Glomerular endothelial cell (primary cell): ENCODE measurements around the gene TSHB. TPM values are rescaled to one million over a fixed set of nuclear protein-coding genes. Genes with fewer than 3 reads are reported as not detected.

ENCODE experiments used
- DNase-seq: peaks from one replicate; pipeline ENCODE4 v3.0.0-alpha.2; 2011; ENCODE audit warnings: low read depth, low spot score; ENCODE audit errors: extremely low read depth
- total RNA-seq: library from RNA; depleted of rRNA; stranded (reverse); fragments of >200 nt; gene quantifications from 2 replicates; pipeline ENCODE4 v1.2.3, GENCODE V29; 2015

TSHB gene
- total RNA-seq, 1 donor from 2014 or later = not detected

DNA sequence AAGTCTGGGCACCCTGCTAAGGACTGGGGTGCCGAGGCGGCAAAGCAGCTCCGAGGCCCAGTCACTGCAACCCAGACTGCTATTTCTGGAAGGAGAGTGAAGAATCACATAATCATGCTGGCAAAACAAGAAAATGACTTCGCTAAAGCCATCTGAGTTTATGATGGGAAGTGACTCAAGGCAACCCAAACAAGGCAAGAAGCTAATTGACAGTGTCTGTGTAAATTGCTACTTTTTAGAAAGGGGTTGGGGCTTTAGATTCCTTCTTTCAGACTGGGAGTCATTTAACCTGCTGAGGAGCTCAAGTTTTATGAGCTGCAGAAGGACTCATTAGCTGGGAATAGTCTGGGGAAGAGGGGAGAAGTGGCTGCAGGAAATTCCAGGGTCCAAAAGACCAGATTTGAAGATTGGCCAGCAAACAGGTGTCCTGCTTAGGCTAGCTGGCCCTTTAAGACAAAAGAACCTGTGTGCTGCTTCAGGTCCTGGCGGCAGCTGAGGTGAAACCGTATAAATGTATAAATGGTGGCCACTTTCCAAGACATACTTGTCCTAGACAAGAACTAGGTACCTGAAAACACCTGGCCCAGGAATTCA is 28.1 kb downstream of the TSHB start:
- no peak for DNase-seq

DNA sequence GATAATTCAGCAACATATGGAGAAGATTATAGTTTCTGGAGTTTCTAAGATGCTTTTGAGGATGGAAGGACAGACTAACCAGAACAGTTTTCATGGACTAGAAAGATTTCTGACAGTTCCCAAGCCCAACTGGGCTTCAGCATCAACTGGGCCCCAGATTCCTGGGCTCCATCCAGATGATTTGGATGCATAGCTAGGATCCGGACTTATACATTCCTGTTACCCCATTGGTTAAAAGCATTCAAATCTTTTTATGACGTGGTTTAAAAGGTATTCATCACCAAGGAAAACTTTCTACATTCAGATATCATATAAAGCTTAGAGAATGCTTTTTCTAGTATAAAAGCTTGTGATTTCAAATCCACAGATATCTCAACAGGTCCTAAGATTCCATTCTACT is 29.7 kb downstream of the TSHB start:
- DNase-seq = no peak

DNA sequence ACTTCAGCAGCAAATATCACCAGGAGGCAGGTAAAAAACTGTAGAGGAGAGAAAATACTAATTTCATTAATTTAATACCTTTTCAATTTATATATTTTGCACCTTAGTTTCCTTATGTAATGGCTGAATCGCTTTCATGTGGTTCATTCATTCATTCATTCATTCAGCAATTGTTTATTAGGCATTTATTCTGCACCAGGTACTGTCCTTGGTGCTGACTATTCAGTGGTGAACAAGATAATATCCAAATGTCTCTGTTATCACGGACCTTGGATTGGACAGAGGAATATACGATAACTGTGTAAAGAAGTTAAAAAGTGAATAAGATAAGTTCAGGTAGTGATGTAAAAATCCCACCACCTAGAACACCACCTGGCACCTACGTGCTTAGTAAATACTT is 30.9 kb downstream of the TSHB start:
- DNase-seq = no peak

DNA sequence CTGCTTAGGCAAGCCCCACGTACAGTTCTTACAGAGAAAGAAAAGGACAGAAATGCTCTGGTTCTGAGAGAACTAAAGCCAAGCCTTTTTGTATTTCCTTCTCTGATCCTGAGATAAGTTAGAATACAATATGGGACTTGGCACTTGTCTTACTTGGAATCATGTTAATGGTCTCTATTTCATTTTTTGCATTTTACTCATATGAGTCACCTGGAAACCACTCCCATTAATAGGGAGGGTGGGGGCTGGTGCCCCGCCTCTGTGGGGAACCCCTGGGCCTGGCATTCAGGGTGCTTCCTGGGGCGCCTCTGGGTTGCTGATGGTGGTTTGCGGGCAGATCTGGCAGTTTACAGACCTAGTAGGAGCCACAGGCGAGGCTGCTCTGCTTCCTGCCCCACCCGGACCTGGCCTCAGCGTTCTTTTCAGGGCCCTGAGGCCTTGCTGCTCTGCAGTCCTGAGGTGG is 32.9 kb downstream of the TSHB start:
- DNase-seq = no peak

DNA sequence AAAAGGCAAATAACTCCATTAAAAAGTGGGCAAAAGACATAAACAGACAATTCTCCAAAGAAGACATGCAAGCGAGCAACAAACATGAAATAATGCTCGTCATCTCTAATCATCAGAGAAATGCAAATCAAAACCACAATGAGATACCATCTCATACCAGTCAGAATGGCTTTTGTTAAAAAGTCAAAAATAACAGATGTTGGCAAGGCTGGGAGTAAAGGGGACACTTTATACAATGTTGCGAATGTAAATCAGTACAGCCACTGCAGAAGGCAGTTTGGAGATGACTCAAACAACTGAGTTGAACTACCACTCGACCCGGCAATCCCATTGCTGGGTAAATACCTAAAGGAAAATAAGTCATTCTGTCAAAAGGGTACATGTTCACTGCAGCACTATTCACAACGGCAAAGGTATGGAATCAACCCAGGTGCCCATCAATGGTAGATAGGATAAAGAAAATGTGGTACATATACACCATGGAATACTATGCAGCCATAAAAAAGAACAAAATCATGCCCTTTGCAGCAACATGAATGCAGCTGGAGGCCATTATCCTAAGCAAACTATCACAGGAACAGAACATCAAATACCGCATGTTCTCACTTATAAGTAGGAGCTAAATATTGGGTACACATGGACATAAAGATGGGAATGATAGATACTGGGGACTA is 33.7 kb downstream of the TSHB start:
- no peak for DNase-seq

DNA sequence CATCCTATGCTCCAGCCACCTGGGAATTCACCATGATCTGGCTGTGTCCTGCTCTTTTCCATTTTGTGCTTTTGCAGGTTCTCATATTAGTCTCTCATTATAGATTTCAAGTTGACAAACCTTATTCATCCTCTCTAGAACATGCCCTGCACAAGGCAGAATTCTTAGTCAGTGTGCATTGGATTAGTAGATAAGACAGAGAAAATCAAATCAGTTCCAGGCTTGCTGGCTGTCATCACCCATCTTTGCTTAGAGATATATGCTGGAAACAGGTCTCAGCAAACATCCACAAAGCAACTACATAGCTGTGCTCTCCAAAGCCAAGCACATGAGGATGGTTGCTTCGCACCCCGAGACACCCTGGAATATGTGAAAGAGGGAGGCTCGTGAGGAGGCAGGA is 34.8 kb downstream of the TSHB start:
- no peak for DNase-seq

DNA sequence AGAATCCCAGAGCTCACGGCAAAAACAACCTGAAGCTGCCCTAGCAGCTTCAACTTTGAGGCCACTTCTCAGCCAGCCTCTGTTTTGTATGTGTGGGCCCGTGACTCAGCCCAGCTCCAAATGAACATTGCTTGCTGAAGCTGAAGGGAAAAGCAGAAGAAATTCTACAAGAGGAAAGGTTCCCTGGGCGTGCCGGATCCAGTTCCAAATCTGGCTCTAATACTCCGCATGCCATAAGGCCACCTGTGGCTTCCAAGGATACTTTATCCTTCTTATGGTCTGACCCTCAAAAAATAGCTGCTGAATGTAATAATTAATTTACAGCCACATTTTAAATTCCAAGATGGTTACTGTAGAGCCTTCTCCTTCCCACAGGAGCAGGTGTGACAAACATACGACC is 35.4 kb downstream of the TSHB start:
- no peak for DNase-seq

DNA sequence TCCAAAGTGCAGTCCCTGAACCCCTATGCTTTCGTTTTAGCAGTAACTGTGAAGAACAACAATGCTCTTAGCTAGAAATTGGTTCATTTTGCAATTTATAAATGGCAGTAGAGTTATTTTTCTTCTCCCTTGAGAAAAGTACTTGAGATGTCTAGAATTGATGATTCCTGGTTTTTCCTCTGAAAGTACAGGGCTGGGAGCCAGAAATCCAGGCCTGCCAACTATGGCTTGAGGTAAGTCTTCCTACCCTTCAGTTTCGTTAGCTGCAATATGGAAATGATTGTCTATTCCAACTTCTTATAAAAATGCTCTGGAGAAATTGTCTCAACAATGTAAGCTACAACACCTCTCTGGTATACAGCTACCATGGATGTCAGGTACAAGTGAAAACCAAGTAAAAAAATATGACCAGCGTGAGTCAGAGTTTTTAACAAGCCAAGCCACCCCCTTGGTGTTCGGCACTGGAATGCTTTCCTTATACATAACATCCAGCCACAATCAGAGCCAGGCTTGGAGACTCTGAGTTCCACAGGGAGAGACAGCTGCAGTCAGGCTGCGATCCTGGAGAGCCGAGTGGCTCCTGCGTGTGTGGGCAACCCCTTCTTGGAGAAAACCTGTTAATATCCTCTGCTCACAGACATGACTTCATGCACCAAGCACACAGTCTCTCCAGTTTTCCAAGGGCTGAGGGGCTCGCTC is 37.7 kb downstream of the TSHB start:
- DNase-seq = no peak

DNA sequence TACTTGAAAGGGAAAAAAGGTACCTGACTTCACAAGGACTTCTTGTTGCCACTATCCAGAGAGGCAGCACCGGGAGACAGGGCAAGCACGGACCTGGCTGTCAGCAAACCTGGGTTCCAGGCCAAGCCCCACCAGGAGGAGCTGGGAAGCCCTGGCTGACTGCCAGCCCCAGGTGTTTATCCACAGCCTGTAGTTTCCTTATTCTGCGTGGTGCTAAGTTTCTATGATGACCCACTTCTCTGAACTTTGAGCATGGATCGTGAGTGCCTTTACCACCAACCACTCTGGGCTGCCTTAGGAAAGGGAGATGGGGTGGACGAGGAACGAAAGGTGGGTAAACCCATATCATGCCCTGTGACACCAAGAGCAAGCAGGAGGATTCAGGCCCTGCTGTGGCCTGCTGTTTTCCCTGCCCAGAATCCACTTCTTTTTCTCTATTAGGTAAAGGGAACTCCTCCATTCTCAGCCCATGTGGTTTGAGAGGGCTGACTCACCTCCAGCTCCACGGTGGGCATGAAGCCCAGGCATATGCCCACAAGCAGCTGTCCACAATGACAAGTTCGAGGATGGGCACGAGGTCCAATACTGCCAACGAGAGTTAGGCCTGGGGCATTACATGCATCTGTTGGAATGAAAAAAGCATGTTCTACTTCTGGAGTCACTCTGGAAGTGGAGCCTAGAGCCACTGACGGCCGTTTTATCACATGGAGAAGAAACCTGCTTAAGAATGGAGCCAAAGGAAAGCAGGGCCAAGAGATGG is 39.4 kb downstream of the TSHB start:
- DNase-seq = no peak

DNA sequence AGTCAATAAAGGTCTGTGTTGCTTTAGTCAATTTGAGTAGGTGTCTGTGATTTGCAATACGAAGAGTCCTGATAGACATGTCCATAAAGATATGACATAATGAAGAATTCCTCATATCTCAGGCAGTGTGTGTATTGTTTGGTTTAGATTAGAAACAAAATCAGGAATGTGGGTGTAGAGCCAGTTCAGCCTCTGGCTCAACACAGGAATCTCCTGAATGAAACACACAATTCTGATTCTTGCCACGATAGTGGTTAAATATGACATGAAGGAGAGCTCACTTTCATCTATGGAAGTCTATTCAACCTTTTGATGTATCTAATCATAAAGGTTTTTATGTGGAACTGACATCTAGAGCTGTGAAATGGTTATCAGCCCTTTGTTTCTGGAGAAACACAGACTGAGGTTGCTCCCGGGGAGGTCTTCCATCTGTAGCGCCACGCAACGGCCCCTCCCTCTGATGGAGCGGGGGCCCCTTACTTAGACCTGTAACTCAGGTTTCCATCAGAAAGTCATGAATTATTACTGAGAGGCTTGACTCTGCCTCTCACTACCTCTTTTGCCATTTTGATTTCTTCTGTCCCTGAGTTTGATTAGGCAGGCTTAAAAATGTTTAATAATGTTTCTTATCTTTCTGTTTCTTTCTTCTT is 40.2 kb downstream of the TSHB start:
- DNase-seq = no peak

DNA sequence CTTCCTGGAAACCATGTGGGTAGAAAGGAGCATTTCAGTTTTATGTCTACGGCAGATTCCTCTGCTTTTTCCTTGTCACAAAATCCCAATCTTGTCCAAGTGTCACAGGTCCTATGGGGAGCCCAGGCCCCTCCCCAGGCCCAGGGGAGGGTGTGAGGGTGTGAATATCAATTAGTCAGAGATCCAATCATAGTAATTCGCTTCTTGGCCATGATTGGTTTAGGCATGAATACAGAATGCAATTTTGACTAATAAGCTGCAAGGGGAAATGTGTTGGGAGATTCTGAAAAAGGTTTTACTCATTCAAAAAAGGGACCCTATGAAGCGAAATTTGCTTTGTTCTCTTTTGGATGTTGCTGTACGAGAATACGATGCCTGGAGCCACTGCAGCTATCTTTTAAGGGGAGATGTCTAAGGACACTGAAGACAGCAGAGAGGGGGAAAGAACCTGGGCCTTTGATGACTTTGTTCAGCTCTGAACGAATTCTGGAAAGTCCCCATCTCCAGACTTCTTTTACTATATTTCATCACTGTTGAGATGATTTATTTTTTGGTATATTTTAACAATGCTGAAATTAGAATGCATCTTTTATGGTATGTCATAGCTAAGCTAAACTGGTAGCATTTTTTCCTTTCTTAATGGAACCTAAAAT is 41.5 kb downstream of the TSHB start:
- no peak for DNase-seq

DNA sequence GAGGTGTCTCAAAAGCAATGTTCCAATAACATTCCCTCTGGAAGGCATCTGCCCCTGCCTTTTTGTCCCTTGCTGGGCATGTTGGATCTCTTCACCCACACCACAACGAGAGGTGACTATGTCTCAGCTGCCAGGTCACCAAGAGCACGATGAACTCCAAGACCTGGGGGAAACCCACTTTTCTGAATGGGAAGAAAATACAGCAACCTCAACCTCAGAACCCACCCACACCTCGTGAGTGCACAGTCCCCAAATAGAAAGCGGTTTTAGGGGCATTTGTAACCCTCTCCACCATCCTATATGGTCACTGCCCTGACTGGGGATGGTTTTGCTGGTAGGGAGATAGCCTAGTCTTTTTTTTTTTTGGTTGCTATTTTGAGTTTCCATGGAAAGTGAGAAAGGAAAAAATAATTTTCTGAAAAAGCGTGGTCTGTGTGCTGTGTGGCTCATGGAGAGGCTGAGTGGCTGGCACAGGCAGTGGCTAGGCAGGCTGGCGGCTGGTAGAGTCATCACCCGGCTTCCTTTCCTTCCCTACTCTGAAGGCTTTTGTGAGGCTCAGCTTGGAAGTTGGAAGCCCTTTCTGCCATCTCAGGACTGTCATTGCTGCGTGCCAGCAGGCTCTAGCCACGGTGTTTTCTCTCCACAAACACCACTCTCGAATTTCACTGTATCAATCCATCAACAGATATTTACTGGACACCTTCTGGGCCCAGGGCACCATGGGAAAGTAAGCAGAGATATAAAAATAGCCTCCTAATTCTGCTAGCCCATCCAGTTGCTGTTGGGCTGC is 43.9 kb downstream of the TSHB start:
- no peak for DNase-seq

DNA sequence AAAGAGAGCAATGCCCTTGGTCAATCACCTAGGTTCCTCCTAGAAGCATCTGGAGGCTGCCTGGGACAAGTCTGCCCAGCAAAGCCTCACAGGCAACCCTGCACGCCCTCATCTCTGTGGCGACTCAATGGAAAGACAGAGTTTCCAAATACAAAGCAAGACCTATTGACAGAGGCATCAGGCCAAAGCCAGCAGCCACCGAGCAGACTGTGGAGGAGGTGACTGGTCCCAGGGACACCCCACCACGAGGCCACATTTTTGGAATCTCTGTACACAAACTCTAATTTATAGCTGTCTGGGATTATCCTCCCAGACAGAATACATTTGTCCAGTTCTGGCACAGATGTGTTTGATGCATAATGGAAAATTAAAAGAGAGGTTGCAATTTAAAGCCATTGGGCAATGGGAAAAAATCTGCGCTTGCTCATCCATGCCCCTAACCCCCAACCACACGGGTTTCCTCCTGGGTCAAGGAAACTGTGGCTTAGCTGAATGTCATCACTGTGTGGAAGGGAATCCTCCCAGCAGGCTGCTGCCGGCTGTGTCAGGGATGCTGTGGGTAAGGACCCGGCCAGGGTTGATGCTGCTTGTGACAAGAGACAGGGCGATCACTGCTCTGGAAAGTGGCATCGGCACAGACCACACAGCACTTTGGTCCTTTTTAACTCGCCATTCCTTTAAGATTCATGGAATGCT is 45.4 kb downstream of the TSHB start:
- DNase-seq = no peak

DNA sequence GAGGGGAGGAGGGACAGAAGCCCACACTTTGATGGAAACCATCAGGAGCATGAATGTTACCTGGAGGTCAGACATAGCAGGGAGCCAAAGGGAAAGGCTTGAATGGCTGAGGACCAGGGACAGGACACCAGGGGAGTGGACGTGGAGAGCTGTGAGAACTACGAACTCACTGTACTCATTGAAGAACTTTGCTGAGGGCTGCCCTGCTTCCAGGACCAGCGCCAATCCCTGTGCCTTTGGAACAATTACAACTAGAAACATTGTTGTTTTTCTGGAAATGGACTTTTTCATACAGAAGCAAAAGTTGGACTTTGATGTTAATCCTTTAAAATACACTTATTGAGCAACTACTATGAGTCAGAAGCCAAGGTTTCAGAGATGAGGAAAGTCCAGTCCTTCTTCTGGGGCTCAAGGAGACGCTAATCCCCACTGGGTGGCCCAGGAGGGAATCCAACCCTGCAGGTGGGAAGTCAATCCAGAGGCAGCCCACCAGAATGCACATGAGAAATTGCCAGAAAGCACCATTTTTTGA is 46.8 kb downstream of the TSHB start:
- DNase-seq = no peak

DNA sequence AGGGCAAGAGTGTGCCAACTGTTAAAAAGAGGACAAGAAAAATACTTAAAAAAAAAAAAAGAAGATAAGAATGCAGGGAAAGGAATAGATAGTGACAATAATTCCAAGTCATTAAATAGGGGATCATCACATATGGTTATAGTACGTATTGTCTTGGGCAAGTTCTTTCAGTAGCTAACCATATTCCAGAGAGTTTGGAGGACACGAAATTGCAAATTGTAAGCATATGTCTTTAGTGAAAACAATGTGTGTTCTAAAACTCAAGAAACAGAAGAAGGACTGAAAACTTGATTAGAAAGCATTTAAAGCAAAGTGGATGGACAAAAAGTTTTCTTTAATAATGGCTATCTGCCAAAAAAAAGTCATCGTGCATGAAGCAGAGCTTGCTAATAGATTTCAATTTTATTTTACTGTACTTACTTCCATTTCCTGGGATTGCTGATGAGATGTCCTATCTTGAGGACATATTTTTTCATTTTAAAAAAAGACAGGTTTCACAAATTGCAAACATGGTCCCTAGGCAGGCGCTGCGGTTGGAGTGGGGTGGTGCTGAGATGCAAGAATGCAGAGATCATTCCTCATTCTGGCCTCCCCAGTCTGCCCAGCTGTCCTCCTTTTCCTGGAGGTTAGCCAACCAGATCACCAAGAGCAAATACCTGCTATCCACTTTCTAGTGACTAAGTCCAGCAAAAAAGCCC is 47.8 kb downstream of the TSHB start:
- no peak for DNase-seq

DNA sequence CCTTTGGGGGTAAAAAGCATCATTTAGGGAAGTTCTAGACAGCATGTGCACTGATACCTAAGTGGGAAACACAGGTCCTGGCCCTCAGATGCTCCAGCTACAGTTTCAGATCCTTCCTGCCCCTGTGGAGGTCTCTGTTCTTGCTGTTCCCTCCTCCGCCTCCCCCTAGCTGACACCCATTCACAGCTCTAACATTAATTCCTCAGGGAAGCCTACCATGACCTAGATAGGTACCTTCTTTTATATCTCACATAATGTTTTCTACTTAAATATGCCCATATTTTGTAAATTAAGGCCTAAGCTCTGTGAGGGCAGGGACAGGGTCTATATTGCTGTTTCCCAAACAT is 48.3 kb downstream of the TSHB start:
- no peak for DNase-seq

DNA sequence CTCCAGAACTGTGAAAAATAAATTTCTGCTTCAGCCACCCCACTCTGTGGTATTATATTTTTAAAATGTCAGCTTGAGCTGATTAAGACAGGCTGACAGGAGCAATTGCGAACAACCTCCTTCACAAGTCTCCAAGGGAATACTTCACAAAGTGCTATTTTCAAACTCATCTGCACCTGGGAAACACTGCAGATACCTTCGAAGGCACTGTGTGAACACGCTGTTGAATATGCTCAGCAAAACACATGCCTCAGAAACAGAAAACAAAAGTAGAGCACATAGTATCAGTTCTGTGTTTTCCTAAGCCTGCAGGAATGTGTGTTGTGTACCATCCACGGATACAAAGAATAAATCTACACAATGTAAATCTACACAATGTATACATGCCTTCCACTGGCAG is 49.1 kb downstream of the TSHB start:
- no peak for DNase-seq

DNA sequence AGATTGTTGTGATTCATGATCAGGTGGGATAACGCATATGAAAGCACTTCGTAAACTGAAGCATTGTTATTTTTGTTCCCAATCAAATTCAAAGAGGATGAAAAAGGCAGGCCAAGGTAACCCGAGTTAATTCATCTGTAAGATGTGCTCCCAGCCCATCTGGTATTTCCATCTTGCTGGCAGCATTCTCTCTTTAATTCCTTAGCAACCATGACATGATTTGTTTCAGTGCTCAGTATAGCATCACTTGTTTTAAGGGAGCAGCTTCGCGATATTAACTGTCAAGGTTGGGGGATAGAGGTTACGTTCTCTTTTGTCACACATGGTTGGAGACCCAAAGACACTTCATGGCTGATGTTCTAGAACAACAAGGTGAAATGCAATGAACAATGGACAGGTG is 53.3 kb downstream of the TSHB start:
- DNase-seq = no peak
